ENCODE data around the gene PARP14. TPM values are rescaled to one million over a fixed set of nuclear protein-coding genes. Genes with fewer than 3 reads are reported as not detected.

PARP14 gene
- total RNA-seq, 2 experiments from 2014 or later = 29.0 to 31.6 TPM

- ChIA-PET POLR2A (no interaction called here), CTCF (interaction anchor here (1.2 kb wide), 1 partner anchor 15 kb away, joined by 4 read pairs; no protein-coding TSS in a partner anchor)
- Histone ChIP-seq H3K4me1 (ENCODE audit: insufficient read depth, low read length) (no peaks in the 10 kb centered on the region), H3K27ac (ENCODE audit: low read depth in 1 of 2, low read length in 2 of 2) (no peak overlapping the region), H3K27me3 (ENCODE audit: control insufficient read depth in 1 of 2, insufficient read depth in 2 of 2, low read length in 2 of 2) (no peaks in the 10 kb centered on the region), H3K9me3 (ENCODE audit: control insufficient read depth in 1 of 2, insufficient read depth in 1 of 2, low read length in 2 of 2) (no peaks in the 10 kb centered on the region), H3K4me3 (ENCODE audit: low read length) (no peak overlapping the region), H3K36me3 (ENCODE audit: insufficient read depth, low read length) (peaks cover 80% of the 10 kb centered on the region)
- Mint-ChIP-seq H3K27me3 (no peaks in the 10 kb centered on the region), H3K36me3 (ENCODE audit: low read depth) (peaks cover 80% of the 10 kb centered on the region), H3K4me1 (ENCODE audit: low read depth) (peaks cover 12% of the 10 kb centered on the region), H3K9me3 (no peaks in the 10 kb centered on the region), H3K4me3 (no peak overlapping the region), H3K27ac (no peak overlapping the region)
- TF ChIP-seq, protein P1, sequence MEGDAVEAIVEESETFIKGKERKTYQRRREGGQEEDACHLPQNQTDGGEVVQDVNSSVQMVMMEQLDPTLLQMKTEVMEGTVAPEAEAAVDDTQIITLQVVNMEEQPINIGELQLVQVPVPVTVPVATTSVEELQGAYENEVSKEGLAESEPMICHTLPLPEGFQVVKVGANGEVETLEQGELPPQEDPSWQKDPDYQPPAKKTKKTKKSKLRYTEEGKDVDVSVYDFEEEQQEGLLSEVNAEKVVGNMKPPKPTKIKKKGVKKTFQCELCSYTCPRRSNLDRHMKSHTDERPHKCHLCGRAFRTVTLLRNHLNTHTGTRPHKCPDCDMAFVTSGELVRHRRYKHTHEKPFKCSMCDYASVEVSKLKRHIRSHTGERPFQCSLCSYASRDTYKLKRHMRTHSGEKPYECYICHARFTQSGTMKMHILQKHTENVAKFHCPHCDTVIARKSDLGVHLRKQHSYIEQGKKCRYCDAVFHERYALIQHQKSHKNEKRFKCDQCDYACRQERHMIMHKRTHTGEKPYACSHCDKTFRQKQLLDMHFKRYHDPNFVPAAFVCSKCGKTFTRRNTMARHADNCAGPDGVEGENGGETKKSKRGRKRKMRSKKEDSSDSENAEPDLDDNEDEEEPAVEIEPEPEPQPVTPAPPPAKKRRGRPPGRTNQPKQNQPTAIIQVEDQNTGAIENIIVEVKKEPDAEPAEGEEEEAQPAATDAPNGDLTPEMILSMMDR (IDR thresholded peaks at IDR 0.05) = no peak
- ATAC-seq (ENCODE audit: poor library complexity) (no peak), DNase-seq (no peak)
- intact Hi-C loops (cut with DNase I, micrococcal nuclease) = no loop called here
Measured at GRCh38 chr3:122694966-122695365, 14.3 kb downstream of the PARP14 start.

DNA sequence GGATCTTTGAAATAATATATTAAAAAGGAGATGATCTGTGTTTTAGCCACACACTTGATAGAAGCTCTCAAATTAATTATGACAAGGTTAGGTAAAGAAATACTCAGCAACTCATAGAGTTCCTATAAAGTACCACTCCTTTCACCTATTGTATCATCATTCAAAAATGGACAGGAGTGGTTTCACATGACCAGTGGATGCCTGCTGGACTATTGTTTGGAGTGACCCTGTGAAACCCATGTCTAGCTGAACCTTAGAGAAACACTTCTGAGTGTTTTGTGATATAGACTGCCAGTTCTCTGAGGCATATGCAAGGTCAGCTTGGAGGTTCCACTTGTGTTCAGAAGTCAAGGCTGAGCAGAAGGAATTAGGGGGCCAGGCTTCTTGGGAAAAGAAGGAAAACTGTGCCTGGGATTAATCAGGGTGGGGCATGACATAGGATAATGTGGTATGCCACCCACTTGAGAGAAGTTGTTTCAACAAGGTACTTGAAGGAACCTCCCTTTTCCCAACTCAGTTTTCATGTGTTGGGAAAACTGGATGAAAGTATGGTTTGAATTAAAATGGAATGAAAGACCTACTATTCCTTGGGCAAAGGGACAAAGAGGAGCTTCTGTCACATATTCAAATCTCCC lies 15.4 kb downstream of the PARP14 start:
- no peak overlapping the region for H3K27ac Mint-ChIP-seq
- ATAC-seq (ENCODE audit: poor library complexity) (no peak), DNase-seq (no peak)
- peaks cover 90% of the 10 kb centered on the region for H3K36me3 Mint-ChIP-seq (ENCODE audit: low read depth)
- intact Hi-C loops (cut with DNase I, micrococcal nuclease) = no loop called here
- TF ChIP-seq, protein P1 (IDR thresholded peaks at IDR 0.05) = no peak
- CTCF ChIA-PET = interaction anchor here (1.1 to 1.2 kb wide), 2 partner anchors 12 to 16 kb away, joined by 4 read pairs; no protein-coding TSS in a partner anchor
- Histone ChIP-seq H3K36me3 (ENCODE audit: insufficient read depth, low read length) (peaks cover 91% of the 10 kb centered on the region), H3K27ac (ENCODE audit: low read depth in 1 of 2, low read length in 2 of 2) (no peak overlapping the region), H3K4me3 (ENCODE audit: low read length) (no peak overlapping the region), H3K27me3 (ENCODE audit: control insufficient read depth in 1 of 2, insufficient read depth in 2 of 2, low read length in 2 of 2) (no peaks in the 10 kb centered on the region), H3K9me3 (ENCODE audit: control insufficient read depth in 1 of 2, insufficient read depth in 1 of 2, low read length in 2 of 2) (no peaks in the 10 kb centered on the region), H3K4me1 (ENCODE audit: insufficient read depth, low read length) (no peaks in the 10 kb centered on the region)
- no peaks in the 10 kb centered on the region for H3K9me3 Mint-ChIP-seq
- peaks cover 12% of the 10 kb centered on the region for H3K4me1 Mint-ChIP-seq (ENCODE audit: low read depth)
- H3K4me3 Mint-ChIP-seq = no peak overlapping the region
- POLR2A ChIA-PET = interaction anchor here (1.1 kb wide), 1 partner anchor 97 kb away, joined by 3 read pairs; the partner anchor contains the start of gene HSPBAP1
- H3K27me3 Mint-ChIP-seq = no peaks in the 10 kb centered on the region

GRCh38 chr3:122697952-122698620 lies 17.4 kb downstream of the PARP14 start:
- Histone ChIP-seq H3K4me1 (ENCODE audit: insufficient read depth, low read length) (no peaks in the 10 kb centered on the region), H3K27me3 (ENCODE audit: control insufficient read depth in 1 of 2, insufficient read depth in 2 of 2, low read length in 2 of 2) (no peaks in the 10 kb centered on the region), H3K27ac (ENCODE audit: low read depth in 1 of 2, low read length in 2 of 2) (no peak overlapping the region), H3K4me3 (ENCODE audit: low read length) (no peak overlapping the region), H3K9me3 (ENCODE audit: control insufficient read depth in 1 of 2, insufficient read depth in 1 of 2, low read length in 2 of 2) (no peaks in the 10 kb centered on the region), H3K36me3 (ENCODE audit: insufficient read depth, low read length) (peaks cover 92% of the 10 kb centered on the region)
- ChIA-PET CTCF (interaction anchor here (1.4 kb wide), 1 partner anchor 262 kb away, joined by 3 read pairs; no protein-coding TSS in a partner anchor), POLR2A (no interaction called here)
- no peak for DNase-seq
- Mint-ChIP-seq H3K4me1 (ENCODE audit: low read depth) (peaks cover 8% of the 10 kb centered on the region), H3K36me3 (ENCODE audit: low read depth) (peaks cover 93% of the 10 kb centered on the region), H3K4me3 (no peak overlapping the region), H3K9me3 (no peaks in the 10 kb centered on the region), H3K27me3 (no peaks in the 10 kb centered on the region), H3K27ac (no peak overlapping the region)
- TF ChIP-seq, protein P1 (IDR thresholded peaks at IDR 0.05) = no peak
- intact Hi-C loops (cut with DNase I, micrococcal nuclease) = no loop called here
- no peak for ATAC-seq (ENCODE audit: poor library complexity)
